Measurements from ENCODE around the gene SAMD3. TPM values are rescaled to one million over a fixed set of nuclear protein-coding genes. Genes with fewer than 3 reads are reported as not detected.

Gene SAMD3
- total and polyA plus RNA-seq, 2 experiments from 2014 or later: 3.8 to 4.9 TPM

- TF ChIP-seq, protein P1, sequence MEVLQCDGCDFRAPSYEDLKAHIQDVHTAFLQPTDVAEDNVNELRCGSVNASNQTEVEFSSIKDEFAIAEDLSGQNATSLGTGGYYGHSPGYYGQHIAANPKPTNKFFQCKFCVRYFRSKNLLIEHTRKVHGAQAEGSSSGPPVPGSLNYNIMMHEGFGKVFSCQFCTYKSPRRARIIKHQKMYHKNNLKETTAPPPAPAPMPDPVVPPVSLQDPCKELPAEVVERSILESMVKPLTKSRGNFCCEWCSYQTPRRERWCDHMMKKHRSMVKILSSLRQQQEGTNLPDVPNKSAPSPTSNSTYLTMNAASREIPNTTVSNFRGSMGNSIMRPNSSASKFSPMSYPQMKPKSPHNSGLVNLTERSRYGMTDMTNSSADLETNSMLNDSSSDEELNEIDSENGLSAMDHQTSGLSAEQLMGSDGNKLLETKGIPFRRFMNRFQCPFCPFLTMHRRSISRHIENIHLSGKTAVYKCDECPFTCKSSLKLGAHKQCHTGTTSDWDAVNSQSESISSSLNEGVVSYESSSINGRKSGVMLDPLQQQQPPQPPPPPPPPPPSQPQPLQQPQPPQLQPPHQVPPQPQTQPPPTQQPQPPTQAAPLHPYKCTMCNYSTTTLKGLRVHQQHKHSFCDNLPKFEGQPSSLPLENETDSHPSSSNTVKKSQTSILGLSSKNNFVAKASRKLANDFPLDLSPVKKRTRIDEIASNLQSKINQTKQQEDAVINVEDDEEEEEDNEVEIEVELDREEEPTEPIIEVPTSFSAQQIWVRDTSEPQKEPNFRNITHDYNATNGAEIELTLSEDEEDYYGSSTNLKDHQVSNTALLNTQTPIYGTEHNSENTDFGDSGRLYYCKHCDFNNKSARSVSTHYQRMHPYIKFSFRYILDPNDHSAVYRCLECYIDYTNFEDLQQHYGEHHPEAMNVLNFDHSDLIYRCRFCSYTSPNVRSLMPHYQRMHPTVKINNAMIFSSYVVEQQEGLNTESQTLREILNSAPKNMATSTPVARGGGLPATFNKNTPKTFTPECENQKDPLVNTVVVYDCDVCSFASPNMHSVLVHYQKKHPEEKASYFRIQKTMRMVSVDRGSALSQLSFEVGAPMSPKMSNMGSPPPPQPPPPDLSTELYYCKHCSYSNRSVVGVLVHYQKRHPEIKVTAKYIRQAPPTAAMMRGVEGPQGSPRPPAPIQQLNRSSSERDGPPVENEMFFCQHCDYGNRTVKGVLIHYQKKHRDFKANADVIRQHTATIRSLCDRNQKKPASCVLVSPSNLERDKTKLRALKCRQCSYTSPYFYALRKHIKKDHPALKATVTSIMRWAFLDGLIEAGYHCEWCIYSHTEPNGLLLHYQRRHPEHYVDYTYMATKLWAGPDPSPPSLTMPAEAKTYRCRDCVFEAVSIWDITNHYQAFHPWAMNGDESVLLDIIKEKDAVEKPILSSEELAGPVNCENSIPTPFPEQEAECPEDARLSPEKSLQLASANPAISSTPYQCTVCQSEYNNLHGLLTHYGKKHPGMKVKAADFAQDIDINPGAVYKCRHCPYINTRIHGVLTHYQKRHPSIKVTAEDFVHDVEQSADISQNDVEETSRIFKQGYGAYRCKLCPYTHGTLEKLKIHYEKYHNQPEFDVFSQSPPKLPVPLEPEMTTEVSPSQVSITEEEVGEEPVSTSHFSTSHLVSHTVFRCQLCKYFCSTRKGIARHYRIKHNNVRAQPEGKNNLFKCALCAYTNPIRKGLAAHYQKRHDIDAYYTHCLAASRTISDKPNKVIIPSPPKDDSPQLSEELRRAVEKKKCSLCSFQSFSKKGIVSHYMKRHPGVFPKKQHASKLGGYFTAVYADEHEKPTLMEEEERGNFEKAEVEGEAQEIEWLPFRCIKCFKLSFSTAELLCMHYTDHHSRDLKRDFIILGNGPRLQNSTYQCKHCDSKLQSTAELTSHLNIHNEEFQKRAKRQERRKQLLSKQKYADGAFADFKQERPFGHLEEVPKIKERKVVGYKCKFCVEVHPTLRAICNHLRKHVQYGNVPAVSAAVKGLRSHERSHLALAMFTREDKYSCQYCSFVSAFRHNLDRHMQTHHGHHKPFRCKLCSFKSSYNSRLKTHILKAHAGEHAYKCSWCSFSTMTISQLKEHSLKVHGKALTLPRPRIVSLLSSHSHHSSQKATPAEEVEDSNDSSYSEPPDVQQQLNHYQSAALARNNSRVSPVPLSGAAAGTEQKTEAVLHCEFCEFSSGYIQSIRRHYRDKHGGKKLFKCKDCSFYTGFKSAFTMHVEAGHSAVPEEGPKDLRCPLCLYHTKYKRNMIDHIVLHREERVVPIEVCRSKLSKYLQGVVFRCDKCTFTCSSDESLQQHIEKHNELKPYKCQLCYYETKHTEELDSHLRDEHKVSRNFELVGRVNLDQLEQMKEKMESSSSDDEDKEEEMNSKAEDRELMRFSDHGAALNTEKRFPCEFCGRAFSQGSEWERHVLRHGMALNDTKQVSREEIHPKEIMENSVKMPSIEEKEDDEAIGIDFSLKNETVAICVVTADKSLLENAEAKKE (CRISPR knock-in tag; IDR thresholded peaks at IDR 0.05): no peak
- TF ChIP-seq POLR2AphosphoS5 (IDR thresholded peaks at IDR 0.05; ENCODE audit: low read depth) (no peak), ZNF331 (CRISPR knock-in tag; IDR thresholded peaks at IDR 0.05; ENCODE audit: low read depth) (no peak), STAT1 (IDR thresholded peaks at IDR 0.05; ENCODE audit: unreplicated experiment) (no peak), EZH2 (IDR thresholded peaks at IDR 0.05; ENCODE audit: low read depth, unreplicated experiment) (no peak), NANOG (IDR thresholded peaks at IDR 0.05; ENCODE audit: borderline replicate concordance) (no peak)
Observed at GRCh38 chr6:130202782-130203181, 20.0 kb downstream of the SAMD3 start (continued).

DNA sequence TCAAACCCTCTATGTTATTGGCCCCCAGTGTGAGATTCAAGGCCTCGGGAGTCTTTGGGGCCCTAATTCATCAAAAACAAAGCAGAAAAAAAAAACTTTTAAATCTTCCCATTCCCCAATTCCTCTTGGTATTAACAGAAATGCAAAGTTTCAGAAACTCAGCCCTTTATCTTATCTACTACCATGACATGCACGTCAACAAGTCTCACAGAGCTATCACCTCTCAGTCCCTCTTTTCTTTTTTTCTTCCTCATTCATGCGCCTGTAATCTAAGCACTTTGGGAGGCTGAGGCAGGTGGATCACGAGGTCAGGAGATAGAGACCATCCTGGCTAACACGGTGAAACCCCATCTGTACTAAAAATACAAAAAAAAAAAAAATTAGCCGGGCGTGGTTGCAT lies 22.7 kb downstream of the SAMD3 start:
- no peak overlapping the region for H3K4me3 Mint-ChIP-seq
- no peaks in the 10 kb centered on the region for H3K36me3 ChIP-seq (ENCODE audit: insufficient read depth)
- H3K9me2 ChIP-seq (ENCODE audit: insufficient read depth): peaks cover 16% of the 10 kb centered on the region
- no peak overlapping the region for H3K4me3 ChIP-seq
- H3K4me2 ChIP-seq: no peak overlapping the region
- H3K4me1 Mint-ChIP-seq: peaks cover 39% of the 10 kb centered on the region
- no peaks in the 10 kb centered on the region for H4K20me1 ChIP-seq (replicated peaks; ENCODE audit: insufficient read depth)
- H3K27ac ChIP-seq (ENCODE audit: low read depth): no peak overlapping the region
- ATAC-seq (no peak), DNase-seq (ENCODE audit: low spot score) (no peak)
- H3K27me3 ChIP-seq (ENCODE audit: insufficient read depth): no peaks in the 10 kb centered on the region
- H3K27me3 Mint-ChIP-seq (ENCODE audit: insufficient read depth, low read depth, poor library complexity): peaks cover 14% of the 10 kb centered on the region
- no peak overlapping the region for H2AFZ ChIP-seq
- no peaks in the 10 kb centered on the region; the same call in 1 of the 2 replicates for H3F3A ChIP-seq (replicated peaks; ENCODE audit: low read depth)
- no peaks in the 10 kb centered on the region for H3K79me2 ChIP-seq (replicated peaks; ENCODE audit: insufficient read depth)
- peaks cover 34% of the 10 kb centered on the region for H3K36me3 Mint-ChIP-seq (ENCODE audit: low read depth)
- no peak overlapping the region for H3K27ac Mint-ChIP-seq
- peaks cover 14% of the 10 kb centered on the region for H3K9me3 Mint-ChIP-seq
- peaks cover 35% of the 10 kb centered on the region for H3K4me1 ChIP-seq (ENCODE audit: insufficient read depth)
- TF ChIP-seq CREB1 (CRISPR knock-in tag; IDR thresholded peaks at IDR 0.05; ENCODE audit: low read depth) (no peak), JUNB (IDR thresholded peaks at IDR 0.05; ENCODE audit: unreplicated experiment) (no peak), POLR2AphosphoS5 (IDR thresholded peaks at IDR 0.05; ENCODE audit: low read depth) (no peak), ZNF331 (CRISPR knock-in tag; IDR thresholded peaks at IDR 0.05; ENCODE audit: low read depth) (no peak), NANOG (IDR thresholded peaks at IDR 0.05; ENCODE audit: borderline replicate concordance) (no peak), STAT1 (IDR thresholded peaks at IDR 0.05; ENCODE audit: unreplicated experiment) (no peak)
- TF ChIP-seq, protein P2, sequence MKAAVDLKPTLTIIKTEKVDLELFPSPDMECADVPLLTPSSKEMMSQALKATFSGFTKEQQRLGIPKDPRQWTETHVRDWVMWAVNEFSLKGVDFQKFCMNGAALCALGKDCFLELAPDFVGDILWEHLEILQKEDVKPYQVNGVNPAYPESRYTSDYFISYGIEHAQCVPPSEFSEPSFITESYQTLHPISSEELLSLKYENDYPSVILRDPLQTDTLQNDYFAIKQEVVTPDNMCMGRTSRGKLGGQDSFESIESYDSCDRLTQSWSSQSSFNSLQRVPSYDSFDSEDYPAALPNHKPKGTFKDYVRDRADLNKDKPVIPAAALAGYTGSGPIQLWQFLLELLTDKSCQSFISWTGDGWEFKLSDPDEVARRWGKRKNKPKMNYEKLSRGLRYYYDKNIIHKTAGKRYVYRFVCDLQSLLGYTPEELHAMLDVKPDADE (IDR thresholded peaks at IDR 0.05): no peak
- TF ChIP-seq, protein P1 (CRISPR knock-in tag; IDR thresholded peaks at IDR 0.05): no peak
